A673 (cell line): ENCODE results near the gene NRP2. TPM values are rescaled to one million over a fixed set of nuclear protein-coding genes. Genes with fewer than 3 reads are reported as not detected.

ENCODE experiments used
- BruUV-seq: library from RNA; stranded (reverse); fragments of 400-500 nt; replicated peaks from 2 replicates; lab custom pipeline; 2021; lab: Mats Ljungman, UMichigan
- CTCF ChIA-PET: fragments of 300-600 bp; sonication (Branson Sonifier 250); formaldehyde crosslinking; loops from one replicate; lab custom pipeline; 2022; ENCODE audit warnings: antibody characterized with exemption; lab: Charles Lee
- POLR2A ChIA-PET: fragments of 300-600 bp; sonication (Branson Sonifier 250); formaldehyde crosslinking; loops from one replicate; lab custom pipeline; 2022; ENCODE audit warnings: antibody characterized with exemption; ENCODE audit not compliant: low non-redundant PET; lab: Charles Lee
- DNase-seq: peaks from one replicate; pipeline ENCODE4 v3.0.0-alpha.2; 2015; ENCODE audit warnings: low spot score
- H3K27ac ChIP-seq: fragments of 200-600 bp; sonication (generic); 2 replicates; pipeline ENCODE4 v1.5.1; 2016; ENCODE audit warnings: mixed run types, low read depth, mild to moderate bottlenecking, mixed read lengths, antibody characterized with exemption, low read length; ENCODE audit not compliant: poor library complexity, severe bottlenecking
- H3K27me3 ChIP-seq: fragments of 200-600 bp; sonication (generic); replicated peaks from 2 replicates; pipeline ENCODE4 v1.6.1; 2017; ENCODE audit warnings: mixed run types, low read depth, mild to moderate bottlenecking, mixed read lengths, antibody characterized with exemption, low read length; ENCODE audit not compliant: insufficient read depth, poor library complexity
- H3K36me3 ChIP-seq: fragments of 200-600 bp; sonication (generic); 2 replicates; pipeline ENCODE4 v1.6.1; 2016; ENCODE audit warnings: mixed run types, mild to moderate bottlenecking, mixed read lengths, antibody characterized with exemption, low read length; ENCODE audit not compliant: insufficient read depth, poor library complexity, severe bottlenecking
- H3K4me1 ChIP-seq: fragments of 200-600 bp; sonication (generic); 2 replicates; pipeline ENCODE4 v1.6.1; 2017; ENCODE audit warnings: mixed run types, mild to moderate bottlenecking, mixed read lengths, antibody characterized with exemption, low read length; ENCODE audit not compliant: insufficient read depth, poor library complexity, severe bottlenecking
- H3K4me3 ChIP-seq: fragments of 200-600 bp; sonication (generic); 2 replicates; pipeline ENCODE4 v1.5.1; 2016; ENCODE audit warnings: low read depth, mixed run types, mild to moderate bottlenecking, mixed read lengths, low read length; ENCODE audit not compliant: poor library complexity, severe bottlenecking
- H3K9me3 ChIP-seq: fragments of 200-600 bp; sonication (generic); 2 replicates; pipeline ENCODE4 v1.6.1; 2016; ENCODE audit warnings: mixed run types, low read depth, mild to moderate bottlenecking, mixed read lengths, antibody characterized with exemption, low read length; ENCODE audit not compliant: poor library complexity, severe bottlenecking
- EZH2 ChIP-seq: fragments of 200-600 bp; sonication (generic); IDR thresholded peaks from 2 replicates; pipeline ENCODE4 v1.6.1; 2017; ENCODE audit warnings: borderline replicate concordance, low read depth, mild to moderate bottlenecking, mixed read lengths, antibody characterized with exemption, low read length; ENCODE audit not compliant: poor library complexity, severe bottlenecking
- intact Hi-C: fragments of 100-400 bp; cut with micrococcal nuclease; formaldehyde crosslinking; loops from one replicate; pipeline ENCODE4 v1.10.0; 2022; ENCODE audit not compliant: unreplicated experiment
- total RNA-seq: library from RNA; stranded (reverse); gene quantifications from 2 replicates; pipeline ENCODE4 v1.2.3, GENCODE V29; 2021
- TF ChIP-seq, protein P1 (sequence below): fragments of 300-800, 200-600 bp; sonication (generic); conservative IDR thresholded peaks from 2 replicates; pipeline ENCODE4 v1.5.1; 2017; ENCODE audit warnings: low read depth, mild to moderate bottlenecking, antibody characterized with exemption, low read length, moderate library complexity, mixed read lengths

Gene NRP2
- total RNA-seq, 1 experiment from 2014 or later: 4.0 TPM

DNA sequence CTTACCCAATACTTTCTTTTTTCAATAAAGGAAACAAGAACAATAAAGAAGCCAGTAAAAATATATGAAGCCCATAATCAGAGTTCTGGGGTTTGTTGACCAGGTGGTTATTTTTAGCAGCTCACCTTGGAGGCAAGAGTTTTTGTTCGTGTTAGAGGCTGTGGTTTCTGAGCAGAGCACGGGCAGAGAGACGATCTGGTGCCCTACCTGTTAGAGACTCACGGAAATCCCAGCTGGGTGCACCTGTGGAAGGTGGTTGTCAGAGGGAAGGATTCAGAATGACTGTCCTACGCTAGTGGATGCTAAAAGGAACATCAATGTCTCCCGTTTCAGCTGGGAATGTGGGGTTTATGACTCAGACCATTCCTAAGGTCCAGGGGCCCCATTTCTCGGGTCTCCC lies 87.6 kb downstream of the NRP2 start:
- Histone ChIP-seq H3K4me1 (peaks cover 37% of the 10 kb centered on the region), H3K27me3 (no peaks in the 10 kb centered on the region), H3K9me3 (no peaks in the 10 kb centered on the region), H3K36me3 (no peaks in the 10 kb centered on the region), H3K4me3 (no peak overlapping the region), H3K27ac (no peak overlapping the region)
- no TSS peak for BruUV-seq
- TF ChIP-seq EZH2: no peak
- TF ChIP-seq, protein P1, sequence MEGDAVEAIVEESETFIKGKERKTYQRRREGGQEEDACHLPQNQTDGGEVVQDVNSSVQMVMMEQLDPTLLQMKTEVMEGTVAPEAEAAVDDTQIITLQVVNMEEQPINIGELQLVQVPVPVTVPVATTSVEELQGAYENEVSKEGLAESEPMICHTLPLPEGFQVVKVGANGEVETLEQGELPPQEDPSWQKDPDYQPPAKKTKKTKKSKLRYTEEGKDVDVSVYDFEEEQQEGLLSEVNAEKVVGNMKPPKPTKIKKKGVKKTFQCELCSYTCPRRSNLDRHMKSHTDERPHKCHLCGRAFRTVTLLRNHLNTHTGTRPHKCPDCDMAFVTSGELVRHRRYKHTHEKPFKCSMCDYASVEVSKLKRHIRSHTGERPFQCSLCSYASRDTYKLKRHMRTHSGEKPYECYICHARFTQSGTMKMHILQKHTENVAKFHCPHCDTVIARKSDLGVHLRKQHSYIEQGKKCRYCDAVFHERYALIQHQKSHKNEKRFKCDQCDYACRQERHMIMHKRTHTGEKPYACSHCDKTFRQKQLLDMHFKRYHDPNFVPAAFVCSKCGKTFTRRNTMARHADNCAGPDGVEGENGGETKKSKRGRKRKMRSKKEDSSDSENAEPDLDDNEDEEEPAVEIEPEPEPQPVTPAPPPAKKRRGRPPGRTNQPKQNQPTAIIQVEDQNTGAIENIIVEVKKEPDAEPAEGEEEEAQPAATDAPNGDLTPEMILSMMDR: no peak
- CTCF ChIA-PET: interaction anchor here (1.3 kb wide), 1 partner anchor 156 kb away, joined by 3 read pairs; no protein-coding TSS in a partner anchor
- intact Hi-C loops: loop anchor here (2.0 to 5.0 kb wide), 2 partner anchors 83 to 1443 kb away; no protein-coding TSS in a partner anchor
- no peak for DNase-seq
- POLR2A ChIA-PET: no interaction called here

DNA sequence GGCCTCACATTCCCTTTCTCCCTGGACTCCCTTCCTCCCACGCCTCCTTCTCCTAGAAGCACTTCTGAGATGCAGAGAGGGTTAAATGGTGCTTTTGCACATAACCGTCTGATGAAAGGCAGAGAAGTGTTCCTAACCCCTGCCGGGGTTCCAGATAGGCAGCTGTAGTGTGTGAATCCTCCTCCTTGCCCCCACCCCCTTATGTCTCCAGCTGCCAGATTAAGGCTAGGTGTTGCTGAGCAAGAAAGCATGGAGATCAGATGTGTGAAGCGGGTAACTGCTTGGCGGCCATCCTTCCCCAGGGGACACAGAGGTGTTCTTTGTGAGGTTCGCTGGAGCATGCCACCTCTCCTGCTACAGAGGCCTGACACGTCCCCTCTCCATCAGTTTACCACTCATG lies 88.3 kb downstream of the NRP2 start:
- peaks cover 44% of the 10 kb centered on the region for H3K4me1 ChIP-seq
- H3K4me3 ChIP-seq: no peak overlapping the region
- no peaks in the 10 kb centered on the region for H3K9me3 ChIP-seq
- H3K27ac ChIP-seq: no peak overlapping the region
- intact Hi-C loops: no loop called here
- ChIA-PET CTCF (interaction anchor here (1.3 kb wide), 1 partner anchor 155 kb away, joined by 3 read pairs; no protein-coding TSS in a partner anchor), POLR2A (no interaction called here)
- TF ChIP-seq, protein P1: no peak
- no peak for TF ChIP-seq EZH2
- H3K27me3 ChIP-seq: no peaks in the 10 kb centered on the region
- no peaks in the 10 kb centered on the region for H3K36me3 ChIP-seq
- DNase-seq: no peak
- BruUV-seq: no TSS peak

- no peak for TF ChIP-seq EZH2
- TF ChIP-seq, protein P1: no peak
- H3K36me3 ChIP-seq: no peaks in the 10 kb centered on the region
- H3K4me1 ChIP-seq: peaks cover 48% of the 10 kb centered on the region
- H3K27me3 ChIP-seq: no peaks in the 10 kb centered on the region
- DNase-seq: no peak
- H3K9me3 ChIP-seq: no peaks in the 10 kb centered on the region
- CTCF ChIA-PET: no interaction called here
- H3K27ac ChIP-seq: no peak overlapping the region
- BruUV-seq: no TSS peak
- intact Hi-C loops: no loop called here
- POLR2A ChIA-PET: no interaction called here
- H3K4me3 ChIP-seq: no peak overlapping the region
Measured at GRCh38 chr2:205771031-205771430, 88.7 kb downstream of the NRP2 start.
